ENCODE data around the gene QSOX2.
A peak's percentile ranks its signal among the peaks of the same experiment; 100 is the strongest.

QSOX2 gene

GRCh38 chr9:136244122-136244968, 1.3 kb downstream of the QSOX2 start:
- peaks cover 17 to 20% of the 10 kb centered on the region in 2 donors for H3K4me1 ChIP-seq (ENCODE audit: control insufficient read depth in 2 of 2, insufficient read depth in 2 of 2, low read length in 2 of 2)
- peak overlapping the region; percentile 73 to 82 for H3K4me3 ChIP-seq (ENCODE audit: low read length in 2 of 2)
- H3K27me3 ChIP-seq (ENCODE audit: control insufficient read depth in 2 of 2, insufficient read depth in 2 of 2, low read length in 2 of 2) = peaks cover under 1 to 5% of the 10 kb centered on the region in 2 donors
- no peaks in the 10 kb centered on the region for H3K9me3 ChIP-seq (ENCODE audit: control insufficient read depth in 2 of 2, low read length in 2 of 2)
- H3K27ac ChIP-seq (ENCODE audit: low read depth in 2 of 2, low read length in 2 of 2) = peak overlapping the region in 1 of 2 donors; percentile 58
- no peaks in the 10 kb centered on the region for H3K36me3 ChIP-seq (ENCODE audit: control insufficient read depth in 2 of 2, insufficient read depth in 2 of 2, low read length in 2 of 2)
- peak overlapping the region; percentile 41 to 72 for H3K9ac ChIP-seq (ENCODE audit: low read depth in 1 of 2, low read length in 2 of 2)

- H3K4me3 ChIP-seq (ENCODE audit: low read length in 2 of 2) = peak overlapping the region in 1 of 2 donors; percentile 17
- no peaks in the 10 kb centered on the region for H3K9me3 ChIP-seq (ENCODE audit: control insufficient read depth in 2 of 2, low read length in 2 of 2)
- peak overlapping the region in 1 of 2 donors; percentile 18 for H3K9ac ChIP-seq (ENCODE audit: low read depth in 1 of 2, low read length in 2 of 2)
- no peaks in the 10 kb centered on the region for H3K36me3 ChIP-seq (ENCODE audit: control insufficient read depth in 2 of 2, insufficient read depth in 2 of 2, low read length in 2 of 2)
- H3K27me3 ChIP-seq (ENCODE audit: control insufficient read depth in 2 of 2, insufficient read depth in 2 of 2, low read length in 2 of 2) = no peaks in the 10 kb centered on the region
- peak overlapping the region in 1 of 2 donors; percentile 29 for H3K27ac ChIP-seq (ENCODE audit: low read depth in 2 of 2, low read length in 2 of 2)
- H3K4me1 ChIP-seq (ENCODE audit: control insufficient read depth in 2 of 2, insufficient read depth in 2 of 2, low read length in 2 of 2) = peaks cover 20 to 21% of the 10 kb centered on the region in 2 donors
Observed at GRCh38 chr9:136243631-136244030, 2.0 kb downstream of the QSOX2 start.

GRCh38 chr9:136242918-136243525, 2.6 kb downstream of the QSOX2 start:
- no peaks in the 10 kb centered on the region for H3K36me3 ChIP-seq (ENCODE audit: control insufficient read depth in 2 of 2, insufficient read depth in 2 of 2, low read length in 2 of 2)
- H3K4me1 ChIP-seq (ENCODE audit: control insufficient read depth in 2 of 2, insufficient read depth in 2 of 2, low read length in 2 of 2) = peaks cover 20 to 21% of the 10 kb centered on the region in 2 donors
- no peaks in the 10 kb centered on the region for H3K9me3 ChIP-seq (ENCODE audit: control insufficient read depth in 2 of 2, low read length in 2 of 2)
- no peaks in the 10 kb centered on the region for H3K27me3 ChIP-seq (ENCODE audit: control insufficient read depth in 2 of 2, insufficient read depth in 2 of 2, low read length in 2 of 2)
- H3K27ac ChIP-seq (ENCODE audit: low read depth in 2 of 2, low read length in 2 of 2) = no peak overlapping the region
- no peak overlapping the region for H3K9ac ChIP-seq (ENCODE audit: low read depth in 1 of 2, low read length in 2 of 2)
- no peak overlapping the region for H3K4me3 ChIP-seq (ENCODE audit: low read length in 2 of 2)

GRCh38 chr9:136242248-136242647, 3.4 kb downstream of the QSOX2 start:
- H3K36me3 ChIP-seq (ENCODE audit: control insufficient read depth in 2 of 2, insufficient read depth in 2 of 2, low read length in 2 of 2) = no peaks in the 10 kb centered on the region
- H3K27me3 ChIP-seq (ENCODE audit: control insufficient read depth in 2 of 2, insufficient read depth in 2 of 2, low read length in 2 of 2) = no peaks in the 10 kb centered on the region
- H3K4me1 ChIP-seq (ENCODE audit: control insufficient read depth in 2 of 2, insufficient read depth in 2 of 2, low read length in 2 of 2) = peaks cover 20 to 21% of the 10 kb centered on the region in 2 donors
- H3K27ac ChIP-seq (ENCODE audit: low read depth in 2 of 2, low read length in 2 of 2) = no peak overlapping the region
- H3K9ac ChIP-seq (ENCODE audit: low read depth in 1 of 2, low read length in 2 of 2) = no peak overlapping the region
- no peak overlapping the region for H3K4me3 ChIP-seq (ENCODE audit: low read length in 2 of 2)
- no peaks in the 10 kb centered on the region for H3K9me3 ChIP-seq (ENCODE audit: control insufficient read depth in 2 of 2, low read length in 2 of 2)

- Histone ChIP-seq H3K36me3 (ENCODE audit: control insufficient read depth in 2 of 2, insufficient read depth in 2 of 2, low read length in 2 of 2) (peaks cover 0 to 2% of the 10 kb centered on the region in 2 donors), H3K27ac (ENCODE audit: low read depth in 2 of 2, low read length in 2 of 2) (no peak overlapping the region), H3K9ac (ENCODE audit: low read depth in 1 of 2, low read length in 2 of 2) (no peak overlapping the region), H3K27me3 (ENCODE audit: control insufficient read depth in 2 of 2, insufficient read depth in 2 of 2, low read length in 2 of 2) (no peaks in the 10 kb centered on the region), H3K9me3 (ENCODE audit: control insufficient read depth in 2 of 2, low read length in 2 of 2) (no peaks in the 10 kb centered on the region), H3K4me1 (ENCODE audit: control insufficient read depth in 2 of 2, insufficient read depth in 2 of 2, low read length in 2 of 2) (peaks cover 20 to 21% of the 10 kb centered on the region in 2 donors), H3K4me3 (ENCODE audit: low read length in 2 of 2) (no peak overlapping the region)
Observed at GRCh38 chr9:136241542-136241941, 4.1 kb downstream of the QSOX2 start.

DNA sequence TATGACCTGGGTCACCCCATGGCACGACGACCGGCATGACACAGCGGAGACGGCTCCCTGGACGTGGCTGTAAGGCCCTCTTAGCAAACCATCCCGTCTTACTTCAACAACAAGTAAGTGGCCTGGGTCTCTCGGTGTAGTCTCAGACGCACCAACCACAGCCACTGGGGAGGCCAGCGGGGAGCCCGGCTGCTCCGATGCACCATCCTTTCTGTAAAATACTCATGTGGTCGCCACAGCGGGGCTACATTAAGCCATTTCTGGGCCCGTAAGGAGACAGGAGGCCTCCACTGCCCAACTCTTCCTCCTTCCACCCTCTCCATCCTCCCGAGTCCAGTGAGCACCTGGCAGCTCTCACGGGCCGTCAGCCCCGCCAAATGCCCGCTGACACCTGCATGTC, 4.7 kb downstream of the QSOX2 start:
- Histone ChIP-seq H3K9me3 (ENCODE audit: control insufficient read depth in 2 of 2, low read length in 2 of 2) (no peaks in the 10 kb centered on the region), H3K27me3 (ENCODE audit: control insufficient read depth in 2 of 2, insufficient read depth in 2 of 2, low read length in 2 of 2) (no peaks in the 10 kb centered on the region), H3K36me3 (ENCODE audit: control insufficient read depth in 2 of 2, insufficient read depth in 2 of 2, low read length in 2 of 2) (peaks cover 0 to 6% of the 10 kb centered on the region in 2 donors), H3K9ac (ENCODE audit: low read depth in 1 of 2, low read length in 2 of 2) (no peak overlapping the region), H3K4me1 (ENCODE audit: control insufficient read depth in 2 of 2, insufficient read depth in 2 of 2, low read length in 2 of 2) (peaks cover 20 to 21% of the 10 kb centered on the region in 2 donors), H3K27ac (ENCODE audit: low read depth in 2 of 2, low read length in 2 of 2) (no peak overlapping the region), H3K4me3 (ENCODE audit: low read length in 2 of 2) (no peak overlapping the region)

- no peak overlapping the region for H3K9ac ChIP-seq (ENCODE audit: low read depth in 1 of 2, low read length in 2 of 2)
- H3K36me3 ChIP-seq (ENCODE audit: control insufficient read depth in 2 of 2, insufficient read depth in 2 of 2, low read length in 2 of 2) = peaks cover 8 to 14% of the 10 kb centered on the region in 2 donors
- no peak overlapping the region for H3K27ac ChIP-seq (ENCODE audit: low read depth in 2 of 2, low read length in 2 of 2)
- no peak overlapping the region for H3K4me3 ChIP-seq (ENCODE audit: low read length in 2 of 2)
- no peaks in the 10 kb centered on the region for H3K27me3 ChIP-seq (ENCODE audit: control insufficient read depth in 2 of 2, insufficient read depth in 2 of 2, low read length in 2 of 2)
- H3K4me1 ChIP-seq (ENCODE audit: control insufficient read depth in 2 of 2, insufficient read depth in 2 of 2, low read length in 2 of 2) = peaks cover 17 to 18% of the 10 kb centered on the region in 2 donors
- H3K9me3 ChIP-seq (ENCODE audit: control insufficient read depth in 2 of 2, low read length in 2 of 2) = no peaks in the 10 kb centered on the region
Observed at GRCh38 chr9:136239983-136240330, 5.7 kb downstream of the QSOX2 start.

DNA sequence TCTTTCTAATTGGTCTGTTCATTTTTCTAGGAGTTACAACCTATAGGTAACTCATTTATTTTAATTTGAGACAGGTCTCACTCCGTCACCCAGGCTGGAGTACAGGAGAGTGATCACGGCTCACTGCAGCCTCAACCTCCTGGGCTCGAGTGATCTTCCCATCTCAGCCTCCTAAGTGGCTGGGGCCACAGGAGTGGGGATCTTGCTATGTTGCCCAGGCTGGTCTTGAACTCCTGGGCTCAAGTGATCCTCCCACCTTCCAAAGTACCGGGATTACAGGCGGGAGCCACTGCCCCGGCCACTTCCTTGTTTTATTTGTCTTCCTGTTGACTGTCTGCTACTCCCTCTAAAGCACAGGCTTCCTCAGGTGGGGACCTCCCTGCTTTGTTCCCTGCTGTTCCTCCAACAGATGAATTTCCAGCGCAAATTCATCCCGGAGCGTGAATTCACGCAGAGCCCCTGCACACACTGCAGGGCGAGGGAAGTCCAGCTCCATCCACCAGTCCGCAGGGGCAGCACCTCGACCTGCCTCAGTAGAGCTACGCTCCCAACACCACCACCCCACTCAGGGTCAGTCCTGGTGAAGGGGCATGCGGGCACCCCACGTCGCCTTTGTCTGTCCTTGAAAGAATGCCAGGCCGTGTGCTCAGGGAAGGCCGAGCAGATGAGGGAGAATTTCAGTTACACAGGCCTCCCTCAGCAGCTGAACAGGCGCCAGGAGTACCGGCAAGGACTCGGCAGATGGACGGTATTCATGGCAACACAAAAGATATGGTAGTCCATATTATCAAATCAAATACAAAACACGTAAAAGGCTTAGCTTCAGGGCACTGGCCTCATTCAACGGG, 6.3 kb downstream of the QSOX2 start:
- Histone ChIP-seq H3K4me3 (ENCODE audit: low read length in 2 of 2) (no peak overlapping the region), H3K9ac (ENCODE audit: low read depth in 1 of 2, low read length in 2 of 2) (no peak overlapping the region), H3K36me3 (ENCODE audit: control insufficient read depth in 2 of 2, insufficient read depth in 2 of 2, low read length in 2 of 2) (peaks cover 8 to 14% of the 10 kb centered on the region in 2 donors), H3K27me3 (ENCODE audit: control insufficient read depth in 2 of 2, insufficient read depth in 2 of 2, low read length in 2 of 2) (no peaks in the 10 kb centered on the region), H3K9me3 (ENCODE audit: control insufficient read depth in 2 of 2, low read length in 2 of 2) (no peaks in the 10 kb centered on the region), H3K4me1 (ENCODE audit: control insufficient read depth in 2 of 2, insufficient read depth in 2 of 2, low read length in 2 of 2) (peaks cover 11 to 12% of the 10 kb centered on the region in 2 donors), H3K27ac (ENCODE audit: low read depth in 2 of 2, low read length in 2 of 2) (peak overlapping the region in 1 of 2 donors; percentile 5)

DNA sequence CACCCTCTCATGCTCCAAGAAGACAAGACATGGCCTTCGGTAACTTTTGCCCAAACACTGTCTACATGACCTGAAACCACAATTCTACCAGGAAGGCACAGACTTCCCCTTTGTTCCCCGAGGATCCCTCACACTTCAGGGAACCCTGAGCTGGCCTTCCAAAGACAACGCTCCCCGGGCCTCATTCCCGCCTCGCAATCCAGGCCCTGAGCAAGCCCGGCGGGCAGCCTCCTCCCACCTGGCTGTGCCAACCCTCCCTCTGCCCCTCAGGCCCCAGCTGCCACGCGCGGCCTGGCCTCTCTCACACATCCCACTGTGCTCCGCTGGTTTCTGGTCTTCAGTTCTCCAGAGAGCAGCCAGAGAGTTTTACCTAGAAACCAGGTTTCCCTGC, 7.3 kb downstream of the QSOX2 start:
- Histone ChIP-seq H3K27ac (ENCODE audit: low read depth in 2 of 2, low read length in 2 of 2) (no peak overlapping the region), H3K9ac (ENCODE audit: low read depth in 1 of 2, low read length in 2 of 2) (no peak overlapping the region), H3K4me3 (ENCODE audit: low read length in 2 of 2) (no peak overlapping the region)

More for the DNA sequence above, 7.3 kb downstream of the QSOX2 start:
- Histone ChIP-seq H3K4me1 (ENCODE audit: control insufficient read depth in 2 of 2, insufficient read depth in 2 of 2, low read length in 2 of 2) (peaks cover 6 to 12% of the 10 kb centered on the region in 2 donors), H3K27me3 (ENCODE audit: control insufficient read depth in 2 of 2, insufficient read depth in 2 of 2, low read length in 2 of 2) (no peaks in the 10 kb centered on the region), H3K9me3 (ENCODE audit: control insufficient read depth in 2 of 2, low read length in 2 of 2) (no peaks in the 10 kb centered on the region), H3K36me3 (ENCODE audit: control insufficient read depth in 2 of 2, insufficient read depth in 2 of 2, low read length in 2 of 2) (peaks cover 8 to 14% of the 10 kb centered on the region in 2 donors)

Data from mucosa of rectum (tissue), 2 donors.